Vagina (tissue), 2 donors: ENCODE measurements around the gene SREBF2. TPM values are rescaled to one million over a fixed set of nuclear protein-coding genes. Genes with fewer than 3 reads are reported as not detected.

ENCODE experiments used
- DNase-seq, 2 donors: peaks; one replicate each; pipeline ENCODE4 v3.0.0-alpha.2; 2017; ENCODE audit errors: extremely low spot score in 2 of 2
- H3K27ac ChIP-seq: fragments of 200-600 bp; sonication (generic); one replicate; pipeline ENCODE4 v1.5.1; 2019
- H3K27me3 ChIP-seq: fragments of 200-600 bp; sonication (generic); one replicate; pipeline ENCODE4 v1.5.1; 2019
- H3K36me3 ChIP-seq, 2 donors: fragments of 200-600 bp; sonication (generic); one replicate each; pipeline ENCODE4 v1.5.1; 2017 to 2019
- H3K4me1 ChIP-seq: fragments of 200-600 bp; sonication (generic); one replicate; pipeline ENCODE4 v1.5.1; 2019
- H3K4me3 ChIP-seq, 2 donors: fragments of 200-600 bp; sonication (generic); 1 replicate in 1 of 2; 2 replicates in 1 of 2; pipeline ENCODE4 v1.5.1; 2016 to 2019
- H3K9me3 ChIP-seq: fragments of 200-600 bp; sonication (generic); one replicate; pipeline ENCODE4 v1.5.1; 2019
- CTCF ChIP-seq, 3 experiments: fragments of 450-650 bp in 2 of 3; fragments of 200-600 bp in 1 of 3; sonication (generic) in 1 of 3; IDR thresholded peaks; one replicate each; pipeline ENCODE4 v1.5.1; 2017 to 2019; ENCODE audit warnings: antibody characterized with exemption in 3 of 3, mild to moderate bottlenecking in 2 of 3, moderate library complexity in 2 of 3
- POLR2A ChIP-seq, 2 donors: fragments of 450-650 bp; IDR thresholded peaks; one replicate each; pipeline ENCODE4 v1.6.1; 2017; ENCODE audit warnings: antibody characterized with exemption in 2 of 2, mild to moderate bottlenecking in 2 of 2, moderate library complexity in 2 of 2
- POLR2AphosphoS5 ChIP-seq, 2 donors: sonication (generic); formaldehyde crosslinking; IDR thresholded peaks; one replicate each; pipeline ENCODE4 v1.9.0; 2017; ENCODE audit warnings: antibody characterized with exemption in 2 of 2, mild to moderate bottlenecking in 2 of 2, low read depth in 1 of 2; ENCODE audit not compliant: insufficient read depth in 1 of 2
- intact Hi-C: fragments of 100-400 bp; cut with DNase I; formaldehyde crosslinking; loops from one replicate; pipeline ENCODE4 v1.15.1; 2023
- total RNA-seq: library from RNA; depleted of rRNA; stranded (reverse); fragments of >200 nt; gene quantifications from one replicate; pipeline ENCODE4 v1.2.3, GENCODE V29; 2016

Gene SREBF2
- total RNA-seq, 1 donor from 2014 or later: 98.0 TPM

GRCh38 chr22:41935015-41935351 lies 102.1 kb downstream of the SREBF2 start:
- intact Hi-C loops: no loop called here
- Histone ChIP-seq H3K27ac (no peak overlapping the region), H3K36me3 (no peaks in the 10 kb centered on the region), H3K27me3 (no peaks in the 10 kb centered on the region), H3K4me1 (no peaks in the 10 kb centered on the region), H3K4me3 (no peak overlapping the region), H3K9me3 (no peaks in the 10 kb centered on the region)
- DNase-seq: no peak
- TF ChIP-seq POLR2AphosphoS5 (IDR thresholded peaks at IDR 0.05; ENCODE audit: insufficient read depth in 1 of 2, low read depth in 1 of 2) (no peak), POLR2A (IDR thresholded peaks at IDR 0.05) (no peak), CTCF (IDR thresholded peaks at IDR 0.05) (no peak)

DNA sequence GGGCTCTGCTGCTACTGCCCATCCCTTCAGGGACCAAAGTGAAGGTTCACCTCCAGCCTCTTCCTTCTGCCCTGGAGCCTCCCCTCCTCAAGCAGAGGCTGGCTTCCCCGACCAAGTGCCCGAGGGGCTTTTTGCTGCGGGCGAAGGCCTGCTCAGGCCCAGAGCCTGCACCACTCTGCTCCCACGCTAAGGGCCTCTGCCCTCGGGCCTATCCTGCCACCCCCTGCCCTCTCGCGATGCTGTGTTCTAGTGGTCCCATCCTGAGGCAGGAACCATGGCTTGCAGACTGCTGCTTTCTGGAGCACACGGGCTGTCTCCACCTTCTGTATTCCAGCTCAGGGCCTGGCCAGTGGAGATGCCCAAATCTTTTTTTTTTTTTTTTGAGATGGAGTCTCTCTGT lies 102.6 kb downstream of the SREBF2 start:
- Histone ChIP-seq H3K4me3 (no peak overlapping the region), H3K9me3 (no peaks in the 10 kb centered on the region), H3K27me3 (no peaks in the 10 kb centered on the region), H3K27ac (no peak overlapping the region), H3K4me1 (peaks cover under 1% of the 10 kb centered on the region), H3K36me3 (no peaks in the 10 kb centered on the region)
- DNase-seq: no peak
- intact Hi-C loops: no loop called here
- TF ChIP-seq CTCF (IDR thresholded peaks at IDR 0.05): no peak
- no peak for TF ChIP-seq POLR2AphosphoS5 (IDR thresholded peaks at IDR 0.05; ENCODE audit: insufficient read depth in 1 of 2, low read depth in 1 of 2)
- no peak for TF ChIP-seq POLR2A (IDR thresholded peaks at IDR 0.05)

DNA sequence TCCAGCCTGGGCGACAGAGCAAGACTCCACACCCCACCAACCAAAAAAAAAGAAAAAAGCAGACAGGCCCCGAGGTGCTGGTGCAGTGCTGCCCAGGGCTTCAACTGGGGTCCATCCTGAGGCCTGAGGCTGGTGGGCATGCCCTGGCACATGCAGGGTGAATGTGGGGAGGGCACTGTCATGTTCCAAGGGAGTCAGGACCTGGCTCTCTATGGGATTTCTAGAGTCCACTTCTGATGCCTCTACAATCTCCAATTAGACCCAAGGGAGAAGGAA lies 103.9 kb downstream of the SREBF2 start:
- Histone ChIP-seq H3K4me1 (peaks cover 8% of the 10 kb centered on the region), H3K4me3 (no peak overlapping the region), H3K27me3 (no peaks in the 10 kb centered on the region), H3K9me3 (no peaks in the 10 kb centered on the region), H3K36me3 (no peaks in the 10 kb centered on the region), H3K27ac (no peak overlapping the region)
- no peak for DNase-seq
- intact Hi-C loops: no loop called here
- no peak for TF ChIP-seq POLR2A (IDR thresholded peaks at IDR 0.05)
- TF ChIP-seq CTCF (IDR thresholded peaks at IDR 0.05): no peak
- TF ChIP-seq POLR2AphosphoS5 (IDR thresholded peaks at IDR 0.05; ENCODE audit: insufficient read depth in 1 of 2, low read depth in 1 of 2): no peak

- TF ChIP-seq CTCF (IDR thresholded peaks at IDR 0.05) (no peak), POLR2A (IDR thresholded peaks at IDR 0.05) (peak in 1 of 2 donors; percentile 20), POLR2AphosphoS5 (IDR thresholded peaks at IDR 0.05; ENCODE audit: insufficient read depth in 1 of 2, low read depth in 1 of 2) (peak in 1 of 2 donors; percentile 47)
- intact Hi-C loops: loop anchor here (2.0 to 10.0 kb wide), 3 partner anchors 115 to 245 kb away; no protein-coding TSS in a partner anchor
- DNase-seq: no peak
- Histone ChIP-seq H3K9me3 (no peaks in the 10 kb centered on the region), H3K4me3 (no peak overlapping the region), H3K36me3 (no peaks in the 10 kb centered on the region), H3K27ac (peak overlapping the region; percentile 49), H3K4me1 (peaks cover 8% of the 10 kb centered on the region), H3K27me3 (no peaks in the 10 kb centered on the region)
Observed at GRCh38 chr22:41939981-41940831, 107.3 kb downstream of the SREBF2 start.
